HEK293T (cell line): ENCODE measurements around the gene KCNK1.
A peak's percentile ranks its signal among the peaks of the same experiment; 100 is the strongest.

Source experiments
- CTCF ChIA-PET: fragments of 350-600 bp; formaldehyde crosslinking; extraction: SDS; loops from one replicate; lab custom pipeline; 2021; ENCODE audit warnings: antibody characterized with exemption, inconsistent platforms; lab: Yijun Ruan, JAX
- POLR2A ChIA-PET: fragments of 350-600 bp; formaldehyde crosslinking; extraction: SDS; loops from one replicate; lab custom pipeline; 2020; ENCODE audit warnings: antibody characterized with exemption, inconsistent platforms; lab: Yijun Ruan, JAX
- DNase-seq: peaks from one replicate; pipeline ENCODE4 v3.0.0; 2012; ENCODE audit warnings: mixed read lengths; ENCODE audit errors: extremely low spot score
- ARNT ChIP-seq: fragments of 450-650 bp; IDR thresholded peaks from 2 replicates; pipeline ENCODE4 v1.6.1; 2017; ENCODE audit warnings: mild to moderate bottlenecking
- BHLHE40 ChIP-seq: fragments of 450-650 bp; IDR thresholded peaks from 2 replicates; pipeline ENCODE4 v1.6.1; 2016; ENCODE audit warnings: mild to moderate bottlenecking, moderate library complexity, borderline replicate concordance
- CTBP1 ChIP-seq: fragments of 450-650 bp; IDR thresholded peaks from 2 replicates; pipeline ENCODE4 v1.6.1; 2016; ENCODE audit warnings: borderline replicate concordance
- ELF4 ChIP-seq: fragments of 450-650 bp; IDR thresholded peaks from 2 replicates; pipeline ENCODE4 v1.6.1; 2017; ENCODE audit warnings: antibody characterized with exemption
- FOXA1 ChIP-seq: fragments of 450-650 bp; IDR thresholded peaks from 2 replicates; pipeline ENCODE4 v1.6.1; 2016; ENCODE audit warnings: mild to moderate bottlenecking
- FOXK2 ChIP-seq: fragments of 450-650 bp; IDR thresholded peaks from 2 replicates; pipeline ENCODE4 v1.6.1; 2016; ENCODE audit warnings: mild to moderate bottlenecking
- FOXM1 ChIP-seq: fragments of 450-650 bp; IDR thresholded peaks from 2 replicates; pipeline ENCODE4 v1.6.1; 2017; ENCODE audit warnings: mild to moderate bottlenecking, borderline replicate concordance
- HDGF ChIP-seq: fragments of 450-650 bp; IDR thresholded peaks from 2 replicates; pipeline ENCODE4 v1.6.1; 2017; ENCODE audit warnings: antibody characterized with exemption, borderline replicate concordance
- L3MBTL2 ChIP-seq: fragments of 450-650 bp; conservative IDR thresholded peaks from 2 replicates; pipeline ENCODE4 v1.6.1; 2016; ENCODE audit warnings: mild to moderate bottlenecking
- LEF1 ChIP-seq: fragments of 450-650 bp; IDR thresholded peaks from 2 replicates; pipeline ENCODE4 v1.6.1; 2017; ENCODE audit warnings: mild to moderate bottlenecking, borderline replicate concordance
- NFRKB ChIP-seq: fragments of 450-650 bp; IDR thresholded peaks from 2 replicates; pipeline ENCODE4 v1.6.1; 2016; ENCODE audit warnings: mild to moderate bottlenecking, moderate library complexity
- PKNOX1 ChIP-seq: fragments of 450-650 bp; IDR thresholded peaks from 2 replicates; pipeline ENCODE4 v1.6.1; 2016
- SP1 ChIP-seq: fragments of 450-650 bp; IDR thresholded peaks from 2 replicates; pipeline ENCODE4 v1.6.1; 2017
- SUZ12 ChIP-seq: fragments of 450-650 bp; IDR thresholded peaks from 2 replicates; pipeline ENCODE4 v1.6.1; 2016; ENCODE audit warnings: mild to moderate bottlenecking
- TARDBP ChIP-seq: fragments of 450-650 bp; IDR thresholded peaks from 2 replicates; pipeline ENCODE4 v1.6.1; 2016
- ZNF384 ChIP-seq: fragments of 450-650 bp; IDR thresholded peaks from 2 replicates; pipeline ENCODE4 v1.6.1; 2016

The KCNK1 gene

GRCh38 chr1:233587958-233588799 lies 25.7 kb upstream of the KCNK1 start:
- CTCF ChIA-PET, result interaction anchor here (0.6 kb wide), 1 partner anchor 1863 kb away, joined by 3 read pairs; no protein-coding TSS in a partner anchor

GRCh38 chr1:233597489-233597901 lies 16.4 kb upstream of the KCNK1 start:
- POLR2A ChIA-PET, result no interaction called here
- DNase-seq, result no peak
- no peak for TF ChIP-seq ARNT
- no peak for TF ChIP-seq FOXA1
- TF ChIP-seq FOXM1, result no peak
- TF ChIP-seq L3MBTL2, result no peak
- no peak for TF ChIP-seq CTBP1
- TF ChIP-seq PKNOX1, result no peak
- no peak for TF ChIP-seq TARDBP
- no peak for TF ChIP-seq HDGF
- TF ChIP-seq NFRKB, result no peak
- CTCF ChIA-PET, result no interaction called here

More at GRCh38 chr1:233587958-233588799, 25.7 kb upstream of the KCNK1 start:
- DNase-seq, result peak; percentile 56
- 0 out of 2 replicates have a peak, but pooled peaks have one; percentile 8 for TF ChIP-seq ARNT
- no peak for TF ChIP-seq SUZ12
- no peak for TF ChIP-seq HDGF
- POLR2A ChIA-PET, result no interaction called here

- no peak for DNase-seq
- POLR2A ChIA-PET, result no interaction called here
- CTCF ChIA-PET, result no interaction called here
- no peak for TF ChIP-seq ZNF384
- peak; percentile 65 for TF ChIP-seq PKNOX1
These were observed 14.9 kb upstream of the KCNK1 start for GRCh38 chr1:233598891-233599541.

- no peak for TF ChIP-seq HDGF
- no peak for TF ChIP-seq ELF4
- no peak for TF ChIP-seq CTBP1
- no peak for TF ChIP-seq SP1
- TF ChIP-seq BHLHE40, result no peak
- TF ChIP-seq FOXA1, result no peak
- TF ChIP-seq LEF1, result no peak
- DNase-seq, result no peak
- ChIA-PET POLR2A (no interaction called here), CTCF (no interaction called here)
These were observed 14.3 kb upstream of the KCNK1 start for GRCh38 chr1:233599542-233600073.

GRCh38 chr1:233600488-233600887 lies 13.4 kb upstream of the KCNK1 start:
- TF ChIP-seq SUZ12, result no peak
- TF ChIP-seq PKNOX1, result peak; percentile 17; the same call in 1 of the 2 replicates
- POLR2A ChIA-PET, result no interaction called here
- no peak for DNase-seq
- CTCF ChIA-PET, result no interaction called here

- DNase-seq, result no peak
- TF ChIP-seq FOXK2, result no peak
- no peak for TF ChIP-seq HDGF
- TF ChIP-seq ZNF384, result no peak
- no peak for TF ChIP-seq FOXM1
- TF ChIP-seq BHLHE40, result no peak
- TF ChIP-seq FOXA1, result no peak
- no peak for TF ChIP-seq PKNOX1
- no peak for TF ChIP-seq LEF1
- no peak for TF ChIP-seq NFRKB
- no peak for TF ChIP-seq CTBP1
- POLR2A ChIA-PET, result no interaction called here
- CTCF ChIA-PET, result no interaction called here
These were observed 10.4 kb upstream of the KCNK1 start for GRCh38 chr1:233603478-233603877.
